H1 (cell line): ENCODE results near the gene LPCAT1.

Experiments used
- BACH1 ChIP-seq: IDR thresholded peaks from 2 replicates; pipeline ENCODE4 v1.6.1; 2012; ENCODE audit warnings: low read length, improper control_type of control experiment
- BRCA1 ChIP-seq: IDR thresholded peaks from 2 replicates; pipeline ENCODE4 v1.6.1; 2012; ENCODE audit warnings: low read depth, low read length, improper control_type of control experiment
- EGR1 ChIP-seq: IDR thresholded peaks from 2 replicates; pipeline ENCODE4 v1.6.1; 2011; ENCODE audit warnings: low read depth, low read length, borderline replicate concordance
- FOSL1 ChIP-seq: IDR thresholded peaks from 2 replicates; pipeline ENCODE4 v1.6.1; 2011; ENCODE audit warnings: mild to moderate bottlenecking, low read depth, low read length, moderate library complexity; ENCODE audit not compliant: insufficient read depth
- JUND ChIP-seq: IDR thresholded peaks from 2 replicates; pipeline ENCODE4 v1.6.1; 2011; ENCODE audit warnings: mild to moderate bottlenecking, improper control_type of control experiment, low read length
- POLR2A ChIP-seq, 2 experiments: IDR thresholded peaks; 1 replicate in 1 of 2; 2 replicates in 1 of 2; pipeline ENCODE4 v1.6.1; 2011; ENCODE audit warnings: low read depth in 2 of 2, low read length in 2 of 2, mild to moderate bottlenecking in 2 of 2; ENCODE audit errors: control extremely low read depth in 1 of 2
- RAD21 ChIP-seq, 2 experiments: IDR thresholded peaks in 1 of 2; conservative IDR thresholded peaks in 1 of 2; 2 replicates each; pipeline ENCODE4 v1.6.1; 2011; ENCODE audit warnings: low read depth in 2 of 2, low read length in 2 of 2, improper control_type of control experiment in 1 of 2, inconsistent platforms in 1 of 2, mild to moderate bottlenecking in 1 of 2, moderate library complexity in 1 of 2
- RNF2 ChIP-seq: fragments of 200-900, 300-1000 bp; sonication (generic); IDR thresholded peaks from 2 replicates; pipeline ENCODE4 v1.7.1; 2016; ENCODE audit warnings: borderline replicate concordance, low read depth, mild to moderate bottlenecking, antibody characterized with exemption, low read length; ENCODE audit not compliant: poor library complexity, severe bottlenecking; ENCODE audit errors: missing control alignments
- SIN3A ChIP-seq, 2 experiments: IDR thresholded peaks in 1 of 2; conservative IDR thresholded peaks in 1 of 2; 2 replicates each; pipeline ENCODE4 v1.6.1; 2011 to 2012; ENCODE audit warnings: low read length in 2 of 2, improper control_type of control experiment in 1 of 2, low read depth in 1 of 2, mild to moderate bottlenecking in 1 of 2
- SRF ChIP-seq: IDR thresholded peaks from 2 replicates; pipeline ENCODE4 v1.6.1; 2011; ENCODE audit warnings: mild to moderate bottlenecking, low read depth, low read length, moderate library complexity
- TF ChIP-seq, protein P1 (sequence below), 3 experiments: IDR thresholded peaks; 1 replicate in 2 of 3; 2 replicates in 1 of 3; pipeline versions ENCODE4 v1.5.1 to v1.6.1; 2011; ENCODE audit warnings: low read length in 3 of 3, mild to moderate bottlenecking in 3 of 3, inconsistent platforms in 2 of 3, low read depth in 1 of 3, moderate library complexity in 1 of 3; ENCODE audit not compliant: insufficient read depth in 1 of 3; ENCODE audit errors: control extremely low read depth in 1 of 3

- TF ChIP-seq, protein P1, sequence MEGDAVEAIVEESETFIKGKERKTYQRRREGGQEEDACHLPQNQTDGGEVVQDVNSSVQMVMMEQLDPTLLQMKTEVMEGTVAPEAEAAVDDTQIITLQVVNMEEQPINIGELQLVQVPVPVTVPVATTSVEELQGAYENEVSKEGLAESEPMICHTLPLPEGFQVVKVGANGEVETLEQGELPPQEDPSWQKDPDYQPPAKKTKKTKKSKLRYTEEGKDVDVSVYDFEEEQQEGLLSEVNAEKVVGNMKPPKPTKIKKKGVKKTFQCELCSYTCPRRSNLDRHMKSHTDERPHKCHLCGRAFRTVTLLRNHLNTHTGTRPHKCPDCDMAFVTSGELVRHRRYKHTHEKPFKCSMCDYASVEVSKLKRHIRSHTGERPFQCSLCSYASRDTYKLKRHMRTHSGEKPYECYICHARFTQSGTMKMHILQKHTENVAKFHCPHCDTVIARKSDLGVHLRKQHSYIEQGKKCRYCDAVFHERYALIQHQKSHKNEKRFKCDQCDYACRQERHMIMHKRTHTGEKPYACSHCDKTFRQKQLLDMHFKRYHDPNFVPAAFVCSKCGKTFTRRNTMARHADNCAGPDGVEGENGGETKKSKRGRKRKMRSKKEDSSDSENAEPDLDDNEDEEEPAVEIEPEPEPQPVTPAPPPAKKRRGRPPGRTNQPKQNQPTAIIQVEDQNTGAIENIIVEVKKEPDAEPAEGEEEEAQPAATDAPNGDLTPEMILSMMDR (IDR thresholded peaks at IDR 0.05; ENCODE audit: control extremely low read depth in 1 of 3, insufficient read depth in 1 of 3, low read depth in 1 of 3, low read length in 3 of 3): no peak
- TF ChIP-seq POLR2A (IDR thresholded peaks at IDR 0.05; ENCODE audit: control extremely low read depth in 1 of 2, low read depth in 2 of 2, low read length in 2 of 2): no peak
- no peak for TF ChIP-seq RNF2
- TF ChIP-seq RAD21 (IDR thresholded peaks at IDR 0.05 in 1 of 2, conservative IDR thresholded peaks at IDR 0.05 in 1 of 2; ENCODE audit: low read depth in 2 of 2, low read length in 2 of 2): no peak
- no peak for TF ChIP-seq JUND
- no peak for TF ChIP-seq SRF
- no peak for TF ChIP-seq EGR1
- TF ChIP-seq BACH1: no peak
- no peak for TF ChIP-seq SIN3A (conservative IDR thresholded peaks at IDR 0.05 in 1 of 2, IDR thresholded peaks at IDR 0.05 in 1 of 2; ENCODE audit: low read depth in 1 of 2, low read length in 2 of 2)
- no peak for TF ChIP-seq BRCA1
- TF ChIP-seq FOSL1: no peak
Observed at GRCh38 chr5:1507457-1507856, 16.3 kb downstream of the LPCAT1 start.
